Measurements from ENCODE around the gene FDPS.

Gene FDPS

GRCh38 chr1:155295183-155295941, 13.3 kb upstream of the FDPS start:
- DNase-seq (ENCODE audit: low spot score), result no peak
- in situ Hi-C loops (cut with MboI; ENCODE audit: low sequenced_read_pairs, unreplicated experiment), result no loop called here
- TF ChIP-seq CTCF (IDR thresholded peaks at IDR 0.05; ENCODE audit: borderline replicate concordance, control extremely low read depth, extremely low read depth, insufficient read depth, missing control alignments), result no peak

GRCh38 chr1:155295942-155296267, 12.8 kb upstream of the FDPS start:
- in situ Hi-C loops (cut with MboI; ENCODE audit: low sequenced_read_pairs, unreplicated experiment), result no loop called here
- TF ChIP-seq CTCF (IDR thresholded peaks at IDR 0.05; ENCODE audit: borderline replicate concordance, control extremely low read depth, extremely low read depth, insufficient read depth, missing control alignments), result no peak
- no peak for DNase-seq (ENCODE audit: low spot score)

- no peak for DNase-seq (ENCODE audit: low spot score)
- TF ChIP-seq CTCF (IDR thresholded peaks at IDR 0.05; ENCODE audit: borderline replicate concordance, control extremely low read depth, extremely low read depth, insufficient read depth, missing control alignments), result no peak
- in situ Hi-C loops (cut with MboI; ENCODE audit: low sequenced_read_pairs, unreplicated experiment), result no loop called here
Observed at GRCh38 chr1:155296661-155297060, 12.0 kb upstream of the FDPS start.

- TF ChIP-seq CTCF (IDR thresholded peaks at IDR 0.05; ENCODE audit: borderline replicate concordance, control extremely low read depth, extremely low read depth, insufficient read depth, missing control alignments), result no peak
- in situ Hi-C loops (cut with MboI; ENCODE audit: low sequenced_read_pairs, unreplicated experiment), result no loop called here
Observed at GRCh38 chr1:155297384-155297783, 11.3 kb upstream of the FDPS start.

GRCh38 chr1:155300024-155300423, 8.6 kb upstream of the FDPS start:
- no peak for TF ChIP-seq CTCF (IDR thresholded peaks at IDR 0.05; ENCODE audit: borderline replicate concordance, control extremely low read depth, extremely low read depth, insufficient read depth, missing control alignments)
- in situ Hi-C loops (cut with MboI; ENCODE audit: low sequenced_read_pairs, unreplicated experiment), result no loop called here

More at GRCh38 chr1:155297384-155297783, 11.3 kb upstream of the FDPS start:
- DNase-seq (ENCODE audit: low spot score), result no peak

GRCh38 chr1:155300553-155301329, 7.9 kb upstream of the FDPS start:
- no peak for DNase-seq (ENCODE audit: low spot score)
- no peak for TF ChIP-seq CTCF (IDR thresholded peaks at IDR 0.05; ENCODE audit: borderline replicate concordance, control extremely low read depth, extremely low read depth, insufficient read depth, missing control alignments)
- in situ Hi-C loops (cut with MboI; ENCODE audit: low sequenced_read_pairs, unreplicated experiment), result no loop called here

More at GRCh38 chr1:155300024-155300423, 8.6 kb upstream of the FDPS start:
- no peak for DNase-seq (ENCODE audit: low spot score)
